ENCODE measurements around the gene TEX53. TPM values are rescaled to one million over a fixed set of nuclear protein-coding genes. Genes with fewer than 3 reads are reported as not detected.

TEX53 gene
- total and polyA plus RNA-seq, 2 of the 8 experiments (the other 6 are each of a cell fraction or from before 2014, with no cell fraction given) = not detected

DNA sequence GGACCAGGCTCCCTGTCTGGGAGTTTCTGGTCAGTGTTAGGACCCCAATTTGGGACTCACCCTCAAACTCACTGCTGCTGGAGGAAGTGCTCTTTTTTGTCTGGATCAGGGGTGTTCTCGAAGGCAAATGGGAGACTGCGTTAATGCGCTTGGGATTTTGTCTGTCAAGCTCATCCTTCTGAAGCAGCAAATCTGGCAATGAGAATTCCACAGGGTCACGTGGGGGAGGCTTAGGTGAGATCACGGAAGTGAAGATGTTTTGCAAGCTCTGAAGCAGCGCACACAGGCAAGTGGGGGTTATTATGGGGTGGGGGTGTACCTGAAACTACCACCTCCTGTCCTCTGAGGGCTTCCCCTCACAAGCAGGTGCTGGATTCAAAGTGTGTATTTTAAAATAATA lies 10.5 kb upstream of the TEX53 start:
- no peaks in the 10 kb centered on the region for H3K23me2 ChIP-seq (ENCODE audit: low read depth, low read length)
- no peaks in the 10 kb centered on the region for H3K36me3 ChIP-seq (ENCODE audit: control insufficient read depth in 2 of 4, insufficient read depth in 4 of 4, low read length in 3 of 4)
- ChIA-PET POLR2A (ENCODE audit: partially characterized antibody) (no interaction called here), CTCF (ENCODE audit: partially characterized antibody) (interaction anchor here (0.5 to 3.5 kb wide), 8 partner anchors 8 to 891 kb away, joined by 3 to 23 read pairs (median 3); partner anchors contain the start of gene TEX48)
- H4K91ac ChIP-seq (replicated peaks; ENCODE audit: insufficient read length, low read length) = no peak overlapping the region
- H3K18ac ChIP-seq (ENCODE audit: extremely low read depth, low read length) = no peak overlapping the region
- H2AFZ ChIP-seq (ENCODE audit: low read length) = no peak overlapping the region
- H3K79me2 ChIP-seq (ENCODE audit: control insufficient read depth in 1 of 2, insufficient read depth in 2 of 2, low read length in 2 of 2) = no peaks in the 10 kb centered on the region
- no peaks in the 10 kb centered on the region; a peak in 1 of 7 replicates for H3K4me1 ChIP-seq (replicated peaks in 1 of 4; ENCODE audit: control insufficient read depth in 3 of 4, insufficient read depth in 4 of 4, low read length in 3 of 4)
- H4K5ac ChIP-seq (ENCODE audit: insufficient read length, low read depth, low read length) = no peak overlapping the region
- H3K27me3 ChIP-seq (replicated peaks in 1 of 4; ENCODE audit: control insufficient read depth in 3 of 4, extremely low read depth in 1 of 4, insufficient read depth in 3 of 4, low read length in 3 of 4) = no peaks in the 10 kb centered on the region
- 88% methylated on average over 6 of the region's 6 CpGs; no CpG with 5 or more reads in 1 of the 2 experiments for WGBS, 2 experiments (ENCODE audit: extremely low coverage in 1 of 2, insufficient coverage in 1 of 2, insufficient read length in 1 of 2, insufficient replicate concordance in 2 of 2, low coverage in 1 of 2, low lambda C conversion rate in 2 of 2, missing lambda C conversion rate in 1 of 2)
- no peak overlapping the region for H3K56ac ChIP-seq (replicated peaks; ENCODE audit: insufficient read length, low read depth, low read length)
- H4K8ac ChIP-seq (ENCODE audit: extremely low read depth, insufficient read depth, low read length) = no peak overlapping the region
- H3K79me1 ChIP-seq (ENCODE audit: low read depth, low read length) = no peaks in the 10 kb centered on the region
- no peak overlapping the region for H3K4ac ChIP-seq (replicated peaks; ENCODE audit: insufficient read length, low read depth, low read length)
- H2BK15ac ChIP-seq (ENCODE audit: low read length) = no peak overlapping the region
- H3K9ac ChIP-seq (replicated peaks in 1 of 4; ENCODE audit: extremely low read depth in 1 of 4, low read depth in 3 of 4, low read length in 3 of 4) = no peak overlapping the region
- no peak overlapping the region for H3K27ac ChIP-seq (ENCODE audit: low read depth, low read length)
- no peak overlapping the region for H2AK5ac ChIP-seq (ENCODE audit: low read depth, low read length)
- no peak overlapping the region for H2BK12ac ChIP-seq (ENCODE audit: low read depth, low read length)
- no peak overlapping the region for H3K4me2 ChIP-seq (ENCODE audit: insufficient read depth in 1 of 2, low read depth in 2 of 2, low read length in 2 of 2)
- DNase-seq (ENCODE audit: low read depth in 1 of 2, low spot score in 2 of 2) (no peak), FAIRE-seq (no peak)
- no peaks in the 10 kb centered on the region for H3K9me3 ChIP-seq (ENCODE audit: insufficient read depth in 2 of 2, low read depth in 1 of 2, low read length in 1 of 2)
- H4K20me1 ChIP-seq (replicated peaks in 1 of 2; ENCODE audit: control insufficient read depth in 1 of 2, insufficient read depth in 2 of 2, low read length in 2 of 2) = no peaks in the 10 kb centered on the region
- no peak overlapping the region for H2BK20ac ChIP-seq (ENCODE audit: low read length)
- no peak overlapping the region for H2BK120ac ChIP-seq (replicated peaks; ENCODE audit: low read depth, low read length)
- H3K14ac ChIP-seq (ENCODE audit: insufficient read length) = no peak overlapping the region
- H2BK5ac ChIP-seq (ENCODE audit: low read depth, low read length) = no peak overlapping the region
- no peak overlapping the region for H3K23ac ChIP-seq (ENCODE audit: insufficient read length)
- H3K4me3 ChIP-seq (ENCODE audit: extremely low read depth in 1 of 4, insufficient read depth in 2 of 4, low read depth in 3 of 4, low read length in 4 of 4) = no peak overlapping the region

All from H1 (cell line).